ENCODE results near the gene TP73.

Gene TP73

GRCh38 chr1:3762151-3762872 lies 110.0 kb downstream of the TP73 start:
- Histone ChIP-seq H3K36me3 (ENCODE audit: control insufficient read depth, insufficient read depth, low read length) (no peaks in the 10 kb centered on the region), H3K4me3 (replicated peaks; ENCODE audit: low read depth, low read length) (no peak overlapping the region), H3K27me3 (replicated peaks; ENCODE audit: control insufficient read depth, insufficient read depth, low read length) (no peaks in the 10 kb centered on the region; the same call in 1 of the 2 replicates)
- TF ChIP-seq CTCF (IDR thresholded peaks at IDR 0.05; ENCODE audit: insufficient read depth, low read length, poor library complexity, severe bottlenecking), result no peak
- DNase-seq (ENCODE audit: extremely low read depth, insufficient read length), result no peak

DNA sequence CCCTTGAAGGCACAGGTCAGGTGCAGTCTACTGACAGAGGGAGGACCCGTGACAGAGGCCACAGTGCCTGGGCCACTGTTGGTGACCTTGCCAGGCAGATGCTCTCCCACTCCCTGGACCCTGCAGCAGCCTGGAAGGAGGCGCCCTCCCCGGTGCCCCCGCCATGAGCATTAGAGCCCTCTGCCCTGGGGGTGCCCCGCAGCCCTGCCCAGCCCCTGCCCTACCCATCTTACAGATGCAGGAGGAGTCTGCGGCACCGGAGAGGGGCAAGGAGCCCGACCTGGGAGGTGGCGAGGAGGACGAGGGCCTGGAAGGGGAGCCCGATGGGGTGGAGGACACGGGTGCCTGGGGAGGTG lies 110.5 kb downstream of the TP73 start:
- H3K36me3 ChIP-seq (ENCODE audit: control insufficient read depth, insufficient read depth, low read length), result no peaks in the 10 kb centered on the region
- H3K4me3 ChIP-seq (replicated peaks; ENCODE audit: low read depth, low read length), result no peak overlapping the region
- no peak for TF ChIP-seq CTCF (IDR thresholded peaks at IDR 0.05; ENCODE audit: insufficient read depth, low read length, poor library complexity, severe bottlenecking)
- no peak for DNase-seq (ENCODE audit: extremely low read depth, insufficient read length)
- no peaks in the 10 kb centered on the region; the same call in 1 of the 2 replicates for H3K27me3 ChIP-seq (replicated peaks; ENCODE audit: control insufficient read depth, insufficient read depth, low read length)

DNA sequence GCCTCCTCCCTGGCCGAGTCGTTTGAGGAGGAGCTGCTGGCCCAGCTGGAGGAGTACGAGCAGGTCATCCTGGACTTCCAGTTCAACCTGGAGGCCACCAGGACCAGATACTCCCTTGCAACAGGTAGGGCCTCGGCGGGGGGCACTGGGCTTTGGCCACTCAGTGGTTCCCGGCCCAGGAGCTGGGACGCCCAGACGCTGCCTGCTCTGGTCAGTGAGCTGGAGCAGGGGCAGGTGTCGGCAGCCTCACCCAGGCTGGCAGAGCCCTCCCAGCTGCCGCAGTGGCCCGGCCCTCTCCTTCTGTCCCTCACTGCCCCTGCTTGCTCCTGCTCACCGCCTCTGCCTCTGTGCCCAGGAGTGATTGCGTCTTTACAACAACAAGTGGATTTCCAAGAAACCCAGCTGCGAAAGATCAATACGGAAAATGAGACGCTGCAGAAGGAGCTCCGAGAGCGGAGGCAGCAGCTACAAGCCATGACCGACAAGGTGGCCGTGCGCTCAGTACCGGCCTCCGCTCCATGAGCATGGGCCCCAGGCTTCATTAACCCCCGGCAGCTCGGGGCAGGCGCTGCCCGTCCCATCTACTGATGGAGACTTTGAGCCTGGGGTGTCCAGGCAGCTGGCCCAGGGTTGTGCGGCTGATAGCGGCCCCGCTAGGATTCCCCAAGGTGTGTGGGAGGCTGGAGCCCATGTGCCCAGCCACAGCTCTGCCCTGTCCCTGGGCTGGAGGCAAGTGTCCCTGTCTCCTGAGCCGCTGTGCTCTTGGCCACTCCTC lies 111.2 kb downstream of the TP73 start:
- no peaks in the 10 kb centered on the region for H3K36me3 ChIP-seq (ENCODE audit: control insufficient read depth, insufficient read depth, low read length)
- DNase-seq (ENCODE audit: extremely low read depth, insufficient read length), result no peak
- no peak for TF ChIP-seq CTCF (IDR thresholded peaks at IDR 0.05; ENCODE audit: insufficient read depth, low read length, poor library complexity, severe bottlenecking)
- no peak overlapping the region for H3K4me3 ChIP-seq (replicated peaks; ENCODE audit: low read depth, low read length)
- no peaks in the 10 kb centered on the region; the same call in 1 of the 2 replicates for H3K27me3 ChIP-seq (replicated peaks; ENCODE audit: control insufficient read depth, insufficient read depth, low read length)

DNA sequence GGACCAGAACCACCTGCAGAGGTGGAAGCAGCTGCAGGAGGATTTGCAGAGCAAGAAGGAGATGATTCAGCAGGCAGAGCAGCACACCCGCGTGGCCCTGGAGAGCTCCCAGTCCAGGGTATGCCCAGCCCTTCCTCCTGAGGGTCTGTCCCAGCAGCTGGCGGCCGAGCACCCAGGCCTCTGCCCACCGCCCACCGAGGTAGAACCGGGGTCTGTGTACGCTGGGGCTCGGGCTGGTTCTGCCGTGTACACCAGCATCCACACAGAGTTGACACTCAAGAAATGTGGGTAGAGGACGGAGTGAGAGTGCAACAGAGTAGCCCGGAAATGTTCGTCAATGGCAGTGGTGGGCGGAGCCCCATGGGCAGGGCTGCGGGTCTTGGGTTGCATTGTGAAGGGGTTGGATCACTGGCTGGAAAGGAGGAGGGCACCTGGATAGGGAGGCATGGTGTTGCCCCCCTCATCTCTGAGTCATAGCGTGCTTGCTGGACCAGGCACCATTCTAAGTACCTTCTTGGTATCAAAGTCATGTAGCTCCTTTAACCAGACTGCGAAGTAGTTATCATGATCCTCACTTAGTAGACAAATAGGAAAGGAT lies 115.1 kb downstream of the TP73 start:
- no peaks in the 10 kb centered on the region; the same call in 1 of the 2 replicates for H3K27me3 ChIP-seq (replicated peaks; ENCODE audit: control insufficient read depth, insufficient read depth, low read length)
- no peak for TF ChIP-seq CTCF (IDR thresholded peaks at IDR 0.05; ENCODE audit: insufficient read depth, low read length, poor library complexity, severe bottlenecking)
- no peak for DNase-seq (ENCODE audit: extremely low read depth, insufficient read length)

DNA sequence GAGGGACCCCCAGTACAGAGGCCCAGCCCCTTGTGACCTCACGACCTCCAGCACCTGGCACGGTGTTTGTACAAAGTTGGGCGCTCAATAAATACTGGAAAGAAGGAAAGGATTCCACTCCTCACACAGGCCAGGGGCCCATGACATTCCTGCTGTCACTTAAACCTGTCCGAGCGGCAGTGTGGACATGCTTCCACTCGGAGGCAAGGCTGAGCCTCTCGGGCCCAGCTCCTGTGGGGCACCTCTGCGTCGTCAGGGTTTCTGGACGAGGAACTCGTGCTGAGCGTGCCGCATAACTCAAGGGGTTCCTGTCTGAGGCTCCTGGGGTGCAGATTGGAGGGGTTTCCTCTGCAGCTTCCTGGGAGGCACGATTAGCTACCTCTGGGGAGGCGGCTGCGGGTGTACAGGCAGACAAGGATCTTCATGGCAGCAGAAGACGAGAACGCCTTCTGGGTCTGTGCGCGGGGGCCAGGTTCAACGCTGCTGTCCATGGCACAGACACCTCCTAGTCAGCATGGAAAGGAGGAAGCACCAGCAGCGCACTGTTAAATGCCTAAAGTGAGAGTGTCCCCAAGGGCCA lies 116.6 kb downstream of the TP73 start:
- Histone ChIP-seq H3K36me3 (ENCODE audit: control insufficient read depth, insufficient read depth, low read length) (no peaks in the 10 kb centered on the region), H3K4me3 (replicated peaks; ENCODE audit: low read depth, low read length) (no peak overlapping the region), H3K27me3 (replicated peaks; ENCODE audit: control insufficient read depth, insufficient read depth, low read length) (no peaks in the 10 kb centered on the region; the same call in 1 of the 2 replicates)
- no peak for TF ChIP-seq CTCF (IDR thresholded peaks at IDR 0.05; ENCODE audit: insufficient read depth, low read length, poor library complexity, severe bottlenecking)
- DNase-seq (ENCODE audit: extremely low read depth, insufficient read length), result no peak

More for the DNA sequence above, 115.1 kb downstream of the TP73 start:
- Histone ChIP-seq H3K4me3 (replicated peaks; ENCODE audit: low read depth, low read length) (no peak overlapping the region), H3K36me3 (ENCODE audit: control insufficient read depth, insufficient read depth, low read length) (no peaks in the 10 kb centered on the region)
